SK-N-SH treated with all-trans-retinoic acid at 6 μM for 48 hours (cell line): ENCODE results near the gene NBEAL1.

Source experiments
- POU6F1 ChIP-seq: fragments of 250-450 bp; sonication (Bioruptor Pico); IDR thresholded peaks from 2 replicates; pipeline ENCODE4 v1.8.0; 2021; ENCODE audit warnings: low read depth, mild to moderate bottlenecking, moderate library complexity, borderline replicate concordance
- RARB ChIP-seq: fragments of 250-450 bp; sonication (Bioruptor Pico); IDR thresholded peaks from 2 replicates; pipeline ENCODE4 v1.8.0; 2021; ENCODE audit warnings: mild to moderate bottlenecking, moderate library complexity
- ZFP3 ChIP-seq: fragments of 250-450 bp; sonication (Bioruptor Pico); IDR thresholded peaks from 2 replicates; pipeline ENCODE4 v1.5.0; 2020; ENCODE audit warnings: mild to moderate bottlenecking, moderate library complexity
- ZNF8 ChIP-seq: fragments of 450-650 bp; formaldehyde crosslinking; IDR thresholded peaks from 2 replicates; pipeline ENCODE4 v1.5.0; 2020; ENCODE audit warnings: mild to moderate bottlenecking, moderate library complexity

- TF ChIP-seq RARB (CRISPR knock-in tag) (no peak), POU6F1 (CRISPR knock-in tag) (no peak), ZNF8 (no peak), ZFP3 (no peak)
Measured at GRCh38 chr2:203038586-203038985, 23.9 kb downstream of the NBEAL1 start.
